ENCODE measurements around the gene OR12D2.
"Not testable (repeated sequence)": the region's sequence is repeated elsewhere in the genome, so short reads cannot be mapped to it uniquely, and the experiment has no call there.

The OR12D2 gene

GRCh38 chr6:29395331-29395730 lies at the start of gene OR12D2:
Gene OR12D2 (plus strand): TSS chr6:29395631. CDS start chr6:29396700, 1,069 bp downstream.
- DNase-seq: no peak

- not testable (repeated sequence) for DNase-seq
These were observed 46.1 kb upstream of the OR12D2 start for GRCh38 chr6:29349348-29349747.

- no peak for DNase-seq
These were observed 40.5 kb upstream of the OR12D2 start for GRCh38 chr6:29354980-29355379.

GRCh38 chr6:29355603-29356002 lies 39.8 kb upstream of the OR12D2 start:
- DNase-seq: no peak

- DNase-seq: no peak
These were observed 26.7 kb upstream of the OR12D2 start, which contains the start of gene OR5V1 for GRCh38 chr6:29368765-29369164. Gene OR5V1 (minus strand): TSS chr6:29368865. CDS start chr6:29356195, 12,670 bp downstream.

GRCh38 chr6:29375191-29375590 lies 20.2 kb upstream of the OR12D2 start, which contains the start of gene OR12D3:
Gene OR12D3 (minus strand): TSS chr6:29375291. CDS start chr6:29375287, 4 bp downstream.
- DNase-seq: no peak

- DNase-seq: no peak
These were observed 19.4 kb upstream of the OR12D2 start for GRCh38 chr6:29376003-29376402.

GRCh38 chr6:29388533-29388932 lies 6.9 kb upstream of the OR12D2 start:
- no peak for DNase-seq

GRCh38 chr6:29399525-29399924 lies 4.1 kb downstream of the OR12D2 start:
- no peak for DNase-seq

- DNase-seq: no peak
These were observed 8.4 kb downstream of the OR12D2 start for GRCh38 chr6:29403801-29404200.

- DNase-seq: no peak
These were observed 19.2 kb downstream of the OR12D2 start, which contains the start of gene OR12D1 for GRCh38 chr6:29414588-29414987. Gene OR12D1 (plus strand): TSS chr6:29414928.

- no peak for DNase-seq
These were observed 24.1 kb downstream of the OR12D2 start for GRCh38 chr6:29419516-29419915.

GRCh38 chr6:29424168-29424567 lies 28.7 kb downstream of the OR12D2 start:
- DNase-seq: no peak

GRCh38 chr6:29424575-29424974 lies 29.1 kb downstream of the OR12D2 start:
- no peak for DNase-seq

- DNase-seq: no peak
These were observed 29.6 kb downstream of the OR12D2 start for GRCh38 chr6:29425075-29425474.

GRCh38 chr6:29426654-29427053 lies 31.2 kb downstream of the OR12D2 start:
- no peak for DNase-seq

GRCh38 chr6:29436730-29437129 lies 41.3 kb downstream of the OR12D2 start:
- not testable (repeated sequence) for DNase-seq

GRCh38 chr6:29439006-29439405 lies 43.6 kb downstream of the OR12D2 start, which contains the start of gene OR10C1:
Gene OR10C1 (plus strand): TSS chr6:29439306. CDS start chr6:29440016, 710 bp downstream.
- DNase-seq: no peak

- DNase-seq: no peak
These were observed 47.3 kb downstream of the OR12D2 start for GRCh38 chr6:29442719-29443118.

- not testable (repeated sequence) for DNase-seq
These were observed 48.6 kb downstream of the OR12D2 start for GRCh38 chr6:29444031-29444430.
